Measurements from ENCODE around the gene ANKRD11.

GRCh38 chr16:89482150-89482816 is 8.1 kb downstream of the ANKRD11 start:
- TF ChIP-seq YY1 (IDR thresholded peaks at IDR 0.05; ENCODE audit: insufficient read depth, insufficient read length) (no peak), ZNF274 (IDR thresholded peaks at IDR 0.05; ENCODE audit: low read depth, low read length) (no peak)
